ENCODE measurements around the gene UBE2E2.

Gene UBE2E2

DNA sequence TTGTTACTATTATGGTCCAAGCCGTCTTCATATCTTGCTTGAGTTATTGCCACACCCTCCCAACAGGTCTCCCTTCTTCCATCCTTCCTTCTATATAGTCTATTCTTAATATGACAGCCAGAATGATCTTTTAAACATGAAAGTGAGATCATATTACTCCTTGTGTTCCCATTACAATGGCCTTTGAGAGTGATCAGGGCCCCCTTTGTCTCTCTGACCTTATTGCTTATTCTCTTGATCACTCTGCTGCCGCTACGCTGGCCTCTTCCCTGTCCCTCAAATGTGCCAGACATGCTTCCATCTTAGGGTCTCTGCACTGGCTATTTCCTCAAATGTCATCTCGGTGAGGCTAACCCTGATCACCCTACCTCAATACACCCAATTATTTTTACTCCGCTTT lies 38.1 kb downstream of the UBE2E2 start:
- DNase-seq = no peak

DNA sequence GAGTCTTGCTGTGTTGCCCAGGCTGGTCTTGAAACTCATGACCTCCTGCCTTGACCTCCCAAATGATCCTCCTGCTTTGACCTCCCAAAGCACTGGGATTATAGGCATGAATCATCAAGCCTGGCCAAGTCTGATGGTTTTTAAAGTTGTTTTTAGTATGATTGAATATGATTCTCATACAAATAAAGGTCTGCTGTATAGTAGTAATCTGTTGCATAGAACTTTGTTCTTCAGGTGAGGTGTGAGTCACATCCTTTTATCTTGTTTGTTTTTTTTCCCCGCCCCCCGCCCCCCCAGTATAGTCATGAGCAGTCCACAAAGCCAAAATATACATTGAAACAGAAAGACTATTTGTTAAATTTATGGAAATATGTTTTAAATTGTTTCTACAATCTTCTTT lies 39.0 kb downstream of the UBE2E2 start:
- DNase-seq = no peak

- no peak for DNase-seq
Observed at GRCh38 chr3:23244324-23245041, 41.4 kb downstream of the UBE2E2 start.

DNA sequence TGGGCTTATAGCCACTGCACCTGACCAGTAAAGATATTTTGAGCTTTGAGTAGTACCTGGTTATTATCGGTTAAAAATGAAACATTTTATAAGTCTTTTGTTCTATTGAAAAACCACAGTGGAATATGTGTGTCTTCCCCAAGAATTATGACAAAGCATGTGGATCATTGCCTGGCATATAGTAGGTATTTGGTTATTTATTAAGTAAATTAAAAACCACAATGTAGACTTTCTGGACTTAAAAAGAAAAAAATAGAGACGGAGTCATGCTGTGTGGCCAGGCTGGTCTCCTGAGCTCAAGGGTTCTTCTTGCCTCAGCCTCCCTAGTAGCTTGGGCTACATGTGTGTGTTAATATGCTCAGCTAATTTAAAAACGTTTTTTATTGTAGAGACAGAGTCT lies 43.5 kb downstream of the UBE2E2 start:
- no peak for DNase-seq

DNA sequence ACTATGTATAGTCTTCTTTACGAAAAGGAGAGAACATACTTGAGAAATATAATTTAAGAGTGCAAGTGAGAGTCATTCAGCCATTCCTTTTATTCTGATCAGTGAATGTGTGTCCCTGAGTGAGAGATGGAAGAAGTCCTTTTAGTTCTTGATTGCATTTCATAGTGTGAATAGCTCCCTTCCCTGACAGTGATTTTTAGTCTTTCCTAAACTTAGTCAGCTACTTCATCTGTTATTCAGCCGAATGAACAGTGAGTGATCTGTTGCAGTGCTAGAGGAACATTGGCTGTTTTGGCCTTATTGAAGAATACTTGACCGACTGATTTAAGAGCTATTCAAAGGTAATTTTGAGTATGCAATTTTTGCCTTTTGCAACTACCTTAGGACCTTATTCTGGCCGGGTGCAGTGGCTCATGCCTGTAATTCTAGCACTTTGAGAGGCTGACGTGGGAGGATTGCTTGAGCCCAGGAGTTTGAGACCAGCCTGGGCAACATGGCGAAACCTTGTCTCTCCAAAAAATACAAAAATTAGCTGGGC lies 45.5 kb downstream of the UBE2E2 start:
- no peak for DNase-seq

DNA sequence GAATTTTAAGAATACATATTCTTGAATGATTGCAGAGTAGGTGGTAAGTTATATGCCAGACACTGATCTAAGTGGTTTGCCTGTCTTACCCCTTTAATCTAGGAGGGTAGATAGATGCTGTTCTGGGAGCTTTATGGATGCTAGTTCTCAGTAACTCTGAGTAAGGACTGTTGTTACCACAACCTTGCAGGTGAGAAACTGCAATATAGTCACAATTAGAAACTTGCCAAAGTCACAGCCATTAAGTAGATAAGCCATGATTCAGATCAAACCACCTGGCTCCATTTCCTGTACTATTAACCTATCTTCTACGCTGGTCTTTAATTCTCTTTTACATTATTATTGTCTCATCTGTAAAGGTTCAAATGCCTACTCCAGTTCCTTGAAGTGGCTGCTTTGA lies 46.8 kb downstream of the UBE2E2 start:
- DNase-seq = no peak

DNA sequence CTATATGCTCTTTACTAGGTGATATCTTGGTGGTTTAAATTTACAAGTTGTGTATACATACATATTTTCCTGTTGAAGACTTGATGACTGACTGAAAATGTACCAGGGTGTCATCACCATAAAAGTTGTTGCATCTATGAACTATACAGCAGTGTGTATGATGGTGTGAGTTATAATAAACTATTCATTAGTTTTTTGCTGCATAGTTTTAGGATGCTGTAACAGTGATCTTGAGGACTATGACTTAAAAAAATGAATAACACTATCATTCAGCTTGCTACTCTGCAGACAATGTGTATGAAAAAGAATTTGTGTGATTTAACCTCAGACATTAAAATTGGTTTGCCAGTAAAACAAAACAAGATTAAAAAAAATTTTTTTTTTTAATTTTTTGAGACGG lies 49.0 kb downstream of the UBE2E2 start:
- DNase-seq = no peak

GRCh38 chr3:23253214-23253613 lies 50.1 kb downstream of the UBE2E2 start:
- no peak for DNase-seq

DNA sequence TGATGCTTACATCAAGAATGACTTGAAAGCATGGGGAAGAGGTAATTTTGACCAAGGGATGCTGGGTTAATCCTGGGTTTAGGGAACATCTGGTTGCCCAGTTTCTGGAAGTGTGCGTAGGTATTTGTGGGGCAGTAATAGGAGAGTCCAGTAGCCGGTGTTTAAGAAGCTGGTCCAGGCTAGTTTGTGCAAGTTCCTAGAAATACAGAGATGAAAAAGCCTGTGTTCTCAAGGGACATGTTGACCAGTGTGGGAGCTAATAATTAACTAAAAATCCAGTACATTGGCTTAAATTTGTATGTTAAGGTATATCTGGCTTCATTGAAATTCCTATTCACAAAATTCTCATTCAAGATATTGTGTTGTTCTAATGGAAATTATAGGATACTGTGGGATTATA lies 51.2 kb downstream of the UBE2E2 start:
- no peak for DNase-seq

GRCh38 chr3:23254835-23255234 lies 51.7 kb downstream of the UBE2E2 start:
- no peak for DNase-seq

DNA sequence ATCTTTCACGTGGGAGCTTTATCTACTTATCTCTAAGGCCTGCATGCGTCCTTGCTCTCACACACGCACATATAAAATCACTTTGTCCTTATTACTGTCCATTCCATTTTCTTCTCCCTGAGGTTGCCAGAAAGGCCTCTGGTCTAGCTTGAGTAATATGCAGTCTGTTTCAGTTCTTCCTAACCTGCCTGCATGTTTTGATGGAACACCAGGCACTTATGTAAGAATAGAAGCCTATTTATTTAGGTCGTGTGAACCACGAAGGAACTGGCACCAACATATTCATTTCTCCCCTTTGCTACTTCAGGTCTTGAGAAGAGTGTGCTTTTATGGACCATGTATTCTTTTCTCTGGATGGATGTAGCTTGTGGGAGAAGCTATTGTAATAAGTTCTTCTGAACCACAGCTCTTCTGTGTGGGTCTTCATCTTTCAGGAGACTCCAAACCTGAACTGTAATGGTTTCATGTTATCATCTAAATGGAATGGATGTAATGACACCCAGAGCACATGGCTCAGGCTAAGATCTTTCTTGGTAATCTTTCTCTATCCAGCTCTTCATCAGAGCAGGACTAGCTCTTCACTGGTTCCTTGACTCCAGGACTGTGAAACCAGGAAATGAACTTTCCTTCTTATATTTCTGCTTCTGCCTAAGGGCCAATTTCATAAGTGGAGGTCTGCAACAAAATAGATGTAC lies 53.8 kb downstream of the UBE2E2 start:
- DNase-seq = no peak

DNA sequence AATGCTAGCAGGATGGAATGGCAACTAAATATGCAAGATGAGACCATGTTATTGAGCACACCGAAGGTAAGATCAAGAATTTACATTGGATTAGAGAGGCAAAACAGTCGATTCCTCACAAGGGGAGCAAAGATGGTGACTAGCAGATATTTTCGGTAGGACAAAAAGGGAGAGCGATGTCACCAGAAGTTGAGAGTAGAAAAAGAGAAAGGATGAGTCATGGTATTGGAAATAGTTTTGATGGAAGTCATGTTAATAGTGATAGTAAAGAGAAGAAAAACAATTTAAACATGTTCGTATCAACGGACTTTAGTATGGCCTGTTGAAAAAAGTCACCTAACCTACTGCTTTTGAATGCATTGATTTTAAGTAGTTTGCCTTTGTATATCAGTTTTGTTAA lies 55.0 kb downstream of the UBE2E2 start:
- DNase-seq = no peak

DNA sequence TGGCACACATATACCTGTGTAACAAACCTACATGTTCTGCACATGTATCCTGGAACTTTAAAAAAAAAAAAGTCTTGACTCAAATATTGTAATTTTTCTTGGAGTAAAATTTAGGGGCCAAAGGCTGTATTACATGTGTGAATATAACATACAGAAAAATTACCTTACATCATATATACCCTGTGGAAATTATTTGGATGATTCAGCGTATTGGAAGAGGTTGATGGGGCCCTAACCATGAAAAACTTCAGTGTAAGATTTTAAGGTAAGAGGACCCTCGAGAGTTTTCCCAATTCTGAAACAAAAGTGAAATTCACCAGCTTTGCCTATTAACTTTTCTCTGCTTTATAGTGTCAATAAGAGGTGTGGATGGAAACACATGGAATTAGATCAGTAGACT lies 56.4 kb downstream of the UBE2E2 start:
- no peak for DNase-seq

GRCh38 chr3:23262766-23263165 lies 59.6 kb downstream of the UBE2E2 start:
- no peak for DNase-seq

DNA sequence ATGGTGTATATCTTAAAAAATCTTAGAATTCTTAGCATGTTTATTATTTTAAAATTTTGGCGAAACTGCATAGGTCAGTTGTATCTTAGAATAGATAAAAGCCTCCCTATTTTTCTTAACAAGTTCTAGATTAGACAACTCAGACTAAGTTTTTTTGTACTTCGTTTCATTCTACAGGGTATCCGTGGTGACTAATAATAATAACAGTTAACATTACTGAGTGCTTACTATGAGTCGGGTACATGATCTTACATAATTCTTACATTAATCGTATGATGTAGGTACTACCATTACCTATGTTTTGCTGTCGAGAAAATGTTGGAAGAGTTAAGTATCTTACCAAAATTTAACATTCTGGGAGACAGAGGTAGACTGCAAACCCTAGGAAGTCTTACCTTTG lies 60.7 kb downstream of the UBE2E2 start:
- DNase-seq = no peak

- DNase-seq = no peak
Observed at GRCh38 chr3:23264413-23264812, 61.3 kb downstream of the UBE2E2 start.

GRCh38 chr3:23270423-23270822 lies 67.3 kb downstream of the UBE2E2 start:
- no peak for DNase-seq

- DNase-seq = no peak
Observed at GRCh38 chr3:23271876-23272741, 69.0 kb downstream of the UBE2E2 start.

GRCh38 chr3:23272820-23273219 lies 69.7 kb downstream of the UBE2E2 start:
- DNase-seq = no peak

DNA sequence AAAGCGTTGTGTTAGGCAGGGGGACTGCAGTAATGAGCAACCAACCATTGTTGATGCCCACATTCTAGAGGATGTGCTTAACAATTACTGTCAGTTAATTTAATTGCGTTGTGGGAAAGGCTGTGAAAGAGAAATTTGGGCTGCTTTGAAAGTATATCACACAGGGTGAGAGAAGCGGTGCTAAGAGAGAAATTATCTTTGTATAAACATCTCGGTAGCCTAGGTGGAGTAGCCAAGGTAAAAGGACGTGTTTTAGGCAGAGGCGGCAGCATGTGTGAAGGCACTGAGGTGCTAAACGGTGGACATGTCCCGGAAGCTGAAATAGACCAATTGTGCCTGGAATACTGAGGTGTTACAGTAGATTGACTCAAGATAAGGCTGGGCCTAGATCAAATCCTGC lies 71.9 kb downstream of the UBE2E2 start:
- DNase-seq = no peak

- no peak for DNase-seq
Observed at GRCh38 chr3:23275814-23276213, 72.7 kb downstream of the UBE2E2 start.

DNA sequence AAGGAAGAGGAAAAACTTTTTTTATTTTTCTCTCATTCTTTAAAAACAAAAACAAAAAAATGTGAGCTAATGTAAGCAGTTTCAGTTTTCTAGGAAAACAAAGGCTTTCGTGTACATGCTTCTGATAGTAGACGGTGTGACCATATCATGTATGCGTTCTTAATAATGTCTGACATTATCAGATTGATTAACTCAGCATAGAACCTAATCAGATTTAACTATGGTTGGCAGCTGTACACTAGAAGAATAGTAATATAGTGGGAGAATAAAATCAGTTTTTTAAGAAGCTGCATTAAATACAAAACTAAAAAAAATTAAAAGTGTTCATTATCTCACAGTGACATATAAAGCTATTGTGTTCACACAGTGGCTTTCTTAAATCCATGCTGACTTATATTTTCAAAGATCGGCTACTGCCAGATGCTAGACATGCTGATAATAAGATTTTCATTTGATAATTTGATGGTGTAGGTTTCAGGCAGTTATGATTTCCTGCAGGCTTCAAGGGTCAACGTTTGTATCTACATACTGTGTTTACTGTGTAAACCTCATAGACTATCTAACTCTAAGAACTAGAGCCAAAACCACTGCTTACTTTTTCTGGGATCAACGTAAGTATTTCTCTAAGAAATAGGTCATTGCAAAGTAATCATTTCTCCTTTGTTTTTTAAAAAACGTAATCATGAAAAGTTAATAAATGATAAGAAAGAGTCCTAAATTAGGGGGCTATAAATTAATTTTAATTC lies 74.0 kb downstream of the UBE2E2 start:
- no peak for DNase-seq

GRCh38 chr3:23277688-23278087 lies 74.6 kb downstream of the UBE2E2 start:
- no peak for DNase-seq
